Activated naive CD4-positive, alpha-beta T cell (primary cell): ENCODE results near the gene KDM7A.

ENCODE experiments used
- DNase-seq, 4 experiments: peaks; one replicate each; lab custom pipeline; 2025; lab: John Stamatoyannopoulos, UW

Gene KDM7A

GRCh38 chr7:140054751-140055150 is 122.0 kb downstream of the KDM7A start:
- no peak for DNase-seq

- DNase-seq = no peak
Measured at GRCh38 chr7:140053812-140054539, 122.8 kb downstream of the KDM7A start.

GRCh38 chr7:140051820-140052219 is 125.0 kb downstream of the KDM7A start:
- DNase-seq = no peak

GRCh38 chr7:140050100-140050499 is 126.7 kb downstream of the KDM7A start:
- no peak for DNase-seq

- DNase-seq = no peak
Measured at GRCh38 chr7:140049339-140050024, 127.3 kb downstream of the KDM7A start.

- no peak for DNase-seq
Measured at GRCh38 chr7:140048989-140049338, 127.8 kb downstream of the KDM7A start.

- DNase-seq = no peak
Measured at GRCh38 chr7:140048138-140048537, 128.6 kb downstream of the KDM7A start.

- DNase-seq = no peak
Measured at GRCh38 chr7:140047197-140047596, 129.6 kb downstream of the KDM7A start.

GRCh38 chr7:140045697-140046096 is 131.1 kb downstream of the KDM7A start:
- DNase-seq = no peak

- no peak for DNase-seq
Measured at GRCh38 chr7:140044251-140044650, 132.5 kb downstream of the KDM7A start.

- DNase-seq = no peak
Measured at GRCh38 chr7:140042386-140042670, 134.5 kb downstream of the KDM7A start.

- DNase-seq = no peak
Measured at GRCh38 chr7:140041659-140042385, 135.0 kb downstream of the KDM7A start.

- DNase-seq = no peak
Measured at GRCh38 chr7:140039896-140040295, 136.9 kb downstream of the KDM7A start.

GRCh38 chr7:140039066-140039465 is 137.7 kb downstream of the KDM7A start:
- DNase-seq = no peak

- DNase-seq = no peak
Measured at GRCh38 chr7:140036224-140036962, 140.4 kb downstream of the KDM7A start.

- no peak for DNase-seq
Measured at GRCh38 chr7:140035400-140036223, 141.2 kb downstream of the KDM7A start.
